GM10266 (cell line): Measurements from ENCODE around the gene ABCG5.

Source experiments
- DNase-seq: peaks from one replicate; pipeline ENCODE4 v3.0.0; 2012; ENCODE audit errors: extremely low spot score
- CTCF ChIP-seq: IDR thresholded peaks from 2 replicates; pipeline ENCODE4 v1.5.1; 2012; ENCODE audit warnings: mild to moderate bottlenecking, low read depth; ENCODE audit not compliant: control insufficient read depth, insufficient read depth; ENCODE audit errors: missing control alignments

ABCG5 gene

GRCh38 chr2:43823751-43824150 is 14.9 kb downstream of the ABCG5 start:
- no peak for DNase-seq
- TF ChIP-seq CTCF = no peak

- DNase-seq = no peak
Observed at GRCh38 chr2:43822839-43823238, 15.8 kb downstream of the ABCG5 start.

GRCh38 chr2:43819491-43820163 is 19.0 kb downstream of the ABCG5 start:
- no peak for DNase-seq

More at GRCh38 chr2:43822839-43823238, 15.8 kb downstream of the ABCG5 start:
- TF ChIP-seq CTCF = no peak

GRCh38 chr2:43818761-43819160 is 19.9 kb downstream of the ABCG5 start:
- DNase-seq = no peak
- TF ChIP-seq CTCF = no peak

More at GRCh38 chr2:43819491-43820163, 19.0 kb downstream of the ABCG5 start:
- TF ChIP-seq CTCF = no peak

GRCh38 chr2:43814711-43815110 is 23.9 kb downstream of the ABCG5 start:
- DNase-seq = no peak
- no peak for TF ChIP-seq CTCF

- TF ChIP-seq CTCF = no peak
Observed at GRCh38 chr2:43812947-43813346, 25.7 kb downstream of the ABCG5 start.

GRCh38 chr2:43812006-43812405 is 26.6 kb downstream of the ABCG5 start:
- TF ChIP-seq CTCF = no peak
- no peak for DNase-seq

More at GRCh38 chr2:43812947-43813346, 25.7 kb downstream of the ABCG5 start:
- DNase-seq = no peak
